Karpas-422 (cell line): ENCODE data around the gene JMJD1C. TPM values are rescaled to one million over a fixed set of nuclear protein-coding genes. Genes with fewer than 3 reads are reported as not detected.
A peak's percentile ranks its signal among the peaks of the same experiment; 100 is the strongest.

Source experiments
- DNase-seq: peaks from one replicate; pipeline ENCODE4 v3.0.0-alpha.2; 2015
- H2AFZ ChIP-seq: fragments of 200-600 bp; sonication (generic); 2 replicates; pipeline ENCODE4 v1.6.1; 2014; ENCODE audit warnings: antibody characterized with exemption, low read length, mixed read lengths
- H3K27ac ChIP-seq: fragments of 200-600 bp; sonication (generic); 2 replicates; pipeline ENCODE4 v1.5.1; 2014; ENCODE audit warnings: mild to moderate bottlenecking, low read length, moderate library complexity
- H3K27me3 ChIP-seq: fragments of 200-600 bp; sonication (generic); 2 replicates; pipeline ENCODE4 v1.6.1; 2014; ENCODE audit warnings: low read length, mixed read lengths
- H3K36me3 ChIP-seq: fragments of 200-600 bp; sonication (generic); 2 replicates; pipeline ENCODE4 v1.6.1; 2014; ENCODE audit warnings: low read length, mixed read lengths; ENCODE audit not compliant: insufficient read depth
- H3K4me1 ChIP-seq: fragments of 200-600 bp; sonication (generic); 2 replicates; pipeline ENCODE4 v1.6.1; 2014; ENCODE audit warnings: mild to moderate bottlenecking, low read length, mixed read lengths
- H3K4me2 ChIP-seq: fragments of 200-600 bp; sonication (generic); 2 replicates; pipeline ENCODE4 v1.6.1; 2014; ENCODE audit warnings: low read length, low read depth, mild to moderate bottlenecking; ENCODE audit not compliant: poor library complexity, severe bottlenecking
- H3K4me3 ChIP-seq: fragments of 200-600 bp; sonication (generic); 2 replicates; pipeline ENCODE4 v1.5.1; 2014; ENCODE audit warnings: mild to moderate bottlenecking, antibody characterized with exemption, low read length, mixed read lengths
- H3K79me2 ChIP-seq: fragments of 200-600 bp; sonication (generic); 2 replicates; pipeline ENCODE4 v1.6.1; 2014; ENCODE audit warnings: mild to moderate bottlenecking, low read length, mixed read lengths
- H3K9ac ChIP-seq: fragments of 200-600 bp; sonication (generic); 2 replicates; pipeline ENCODE4 v1.6.0; 2014; ENCODE audit warnings: low read length
- H3K9me2 ChIP-seq: fragments of 200-600 bp; sonication (generic), shearing (Covaris generic); replicated peaks from 2 replicates; pipeline ENCODE4 v1.6.0; 2014; ENCODE audit warnings: mild to moderate bottlenecking, low read length, moderate library complexity; ENCODE audit not compliant: insufficient read depth
- H3K9me3 ChIP-seq: fragments of 300-700, 200-600 bp; sonication (generic); 2 replicates; pipeline ENCODE4 v1.6.1; 2014; ENCODE audit warnings: low read length, mixed read lengths
- H4K20me1 ChIP-seq: fragments of 200-600 bp; sonication (generic); 2 replicates; pipeline ENCODE4 v1.6.1; 2014; ENCODE audit warnings: mild to moderate bottlenecking, antibody characterized with exemption, low read length, low read depth; ENCODE audit not compliant: insufficient read depth
- total RNA-seq: library from RNA; depleted of rRNA; stranded (reverse); fragments of >200 nt; shearing (Covaris generic); gene quantifications from 2 replicates; pipeline ENCODE4 v1.2.3, GENCODE V29; 2014; ENCODE audit warnings: low replicate concordance

Gene JMJD1C
- total RNA-seq, 1 experiment from 2014 or later: 141 TPM

- H3K27me3 ChIP-seq: no peaks in the 10 kb centered on the region
- H3K36me3 ChIP-seq: peaks cover 45% of the 10 kb centered on the region
- no peaks in the 10 kb centered on the region for H3K9me2 ChIP-seq
- H3K4me2 ChIP-seq: no peak overlapping the region
- H3K9ac ChIP-seq: no peak overlapping the region
- H3K9me3 ChIP-seq: no peaks in the 10 kb centered on the region
- peaks cover 49% of the 10 kb centered on the region for H3K4me1 ChIP-seq
- no peaks in the 10 kb centered on the region for H4K20me1 ChIP-seq
- H3K79me2 ChIP-seq: peaks cover 90% of the 10 kb centered on the region
- no peak overlapping the region for H3K27ac ChIP-seq
- no peak overlapping the region for H2AFZ ChIP-seq
- no peak overlapping the region for H3K4me3 ChIP-seq
- no peak for DNase-seq
These were observed 251.2 kb downstream of the JMJD1C start for GRCh38 chr10:63214571-63214970.

- Histone ChIP-seq H3K36me3 (peaks cover 47% of the 10 kb centered on the region), H3K27ac (no peak overlapping the region), H3K27me3 (no peaks in the 10 kb centered on the region), H3K4me1 (peaks cover 49% of the 10 kb centered on the region), H3K9ac (no peak overlapping the region), H3K4me3 (no peak overlapping the region), H3K9me3 (no peaks in the 10 kb centered on the region), H3K79me2 (peaks cover 88% of the 10 kb centered on the region), H3K4me2 (no peak overlapping the region), H2AFZ (no peak overlapping the region), H4K20me1 (no peaks in the 10 kb centered on the region), H3K9me2 (no peaks in the 10 kb centered on the region)
- DNase-seq: no peak
These were observed 252.3 kb downstream of the JMJD1C start for GRCh38 chr10:63213489-63213888.

GRCh38 chr10:63210611-63211196 is 255.1 kb downstream of the JMJD1C start:
- H3K79me2 ChIP-seq: peaks cover 88% of the 10 kb centered on the region
- no peaks in the 10 kb centered on the region for H3K9me2 ChIP-seq
- H4K20me1 ChIP-seq: no peaks in the 10 kb centered on the region
- H3K27ac ChIP-seq: 0 out of 2 replicates have a peak overlapping the region, but pooled peaks have one; percentile 36
- no peaks in the 10 kb centered on the region for H3K9me3 ChIP-seq
- H3K36me3 ChIP-seq: peaks cover 49% of the 10 kb centered on the region
- peak overlapping the region; percentile 10 for H3K4me2 ChIP-seq
- no peaks in the 10 kb centered on the region for H3K27me3 ChIP-seq
- H3K9ac ChIP-seq: no peak overlapping the region
- H2AFZ ChIP-seq: no peak overlapping the region
- H3K4me3 ChIP-seq: no peak overlapping the region
- H3K4me1 ChIP-seq: peaks cover 57% of the 10 kb centered on the region
- DNase-seq: no peak

- no peak overlapping the region for H3K4me3 ChIP-seq
- no peaks in the 10 kb centered on the region for H3K9me3 ChIP-seq
- no peaks in the 10 kb centered on the region for H3K27me3 ChIP-seq
- H3K4me2 ChIP-seq: peak overlapping the region; percentile 10
- no peak overlapping the region for H2AFZ ChIP-seq
- H3K4me1 ChIP-seq: peaks cover 63% of the 10 kb centered on the region
- H3K9me2 ChIP-seq: no peaks in the 10 kb centered on the region
- peak overlapping the region; percentile 36 for H3K27ac ChIP-seq
- DNase-seq: no peak
- H3K36me3 ChIP-seq: peaks cover 47% of the 10 kb centered on the region
- no peak overlapping the region for H3K9ac ChIP-seq
- peaks cover 89% of the 10 kb centered on the region for H3K79me2 ChIP-seq
- H4K20me1 ChIP-seq: no peaks in the 10 kb centered on the region
These were observed 256.1 kb downstream of the JMJD1C start for GRCh38 chr10:63209705-63210104.

- H3K9me3 ChIP-seq: no peaks in the 10 kb centered on the region
- H3K4me2 ChIP-seq: peak overlapping the region; percentile 10
- H4K20me1 ChIP-seq: no peaks in the 10 kb centered on the region
- H3K4me1 ChIP-seq: peaks cover 70% of the 10 kb centered on the region
- H3K4me3 ChIP-seq: no peak overlapping the region
- H2AFZ ChIP-seq: no peak overlapping the region
- H3K27ac ChIP-seq: peak overlapping the region; percentile 36
- DNase-seq: no peak
- H3K27me3 ChIP-seq: no peaks in the 10 kb centered on the region
- peaks cover 44% of the 10 kb centered on the region for H3K36me3 ChIP-seq
- H3K9me2 ChIP-seq: no peaks in the 10 kb centered on the region
- no peak overlapping the region for H3K9ac ChIP-seq
- H3K79me2 ChIP-seq: peaks cover 89% of the 10 kb centered on the region
These were observed 256.8 kb downstream of the JMJD1C start for GRCh38 chr10:63208986-63209385.

- peaks cover 91% of the 10 kb centered on the region for H3K79me2 ChIP-seq
- peaks cover 85% of the 10 kb centered on the region for H3K4me1 ChIP-seq
- H3K9ac ChIP-seq: peak overlapping the region; percentile 28
- H3K27me3 ChIP-seq: no peaks in the 10 kb centered on the region
- peak overlapping the region; percentile 37; the same call in 1 of the 2 replicates for H3K4me3 ChIP-seq
- peak overlapping the region; percentile 40 for H3K4me2 ChIP-seq
- no peaks in the 10 kb centered on the region for H3K9me3 ChIP-seq
- DNase-seq: peak; percentile 56
- no peaks in the 10 kb centered on the region for H3K9me2 ChIP-seq
- no peaks in the 10 kb centered on the region for H4K20me1 ChIP-seq
- no peak overlapping the region for H2AFZ ChIP-seq
- H3K36me3 ChIP-seq: peaks cover 33% of the 10 kb centered on the region
- peak overlapping the region; percentile 62 for H3K27ac ChIP-seq
These were observed 258.6 kb downstream of the JMJD1C start for GRCh38 chr10:63206997-63207811.

GRCh38 chr10:63206576-63206975 is 259.2 kb downstream of the JMJD1C start:
- Histone ChIP-seq H3K27me3 (no peaks in the 10 kb centered on the region), H4K20me1 (no peaks in the 10 kb centered on the region), H3K4me1 (peaks cover 89% of the 10 kb centered on the region), H3K9ac (peak overlapping the region; percentile 28), H3K9me2 (no peaks in the 10 kb centered on the region), H3K9me3 (no peaks in the 10 kb centered on the region), H3K79me2 (peaks cover 85% of the 10 kb centered on the region), H3K4me3 (peak overlapping the region; percentile 37; the same call in 1 of the 2 replicates), H3K4me2 (peak overlapping the region; percentile 40), H3K36me3 (peaks cover 28% of the 10 kb centered on the region; the same call in 1 of the 2 replicates), H2AFZ (no peak overlapping the region), H3K27ac (peak overlapping the region; percentile 62)
- peak; percentile 44 for DNase-seq

- no peaks in the 10 kb centered on the region for H4K20me1 ChIP-seq
- peak overlapping the region; percentile 37 for H3K4me3 ChIP-seq
- no peaks in the 10 kb centered on the region for H3K9me3 ChIP-seq
- DNase-seq: no peak
- peak overlapping the region; percentile 40 for H3K4me2 ChIP-seq
- H3K9ac ChIP-seq: no peak overlapping the region
- H3K79me2 ChIP-seq: peaks cover 80% of the 10 kb centered on the region
- peak overlapping the region; percentile 62 for H3K27ac ChIP-seq
- H3K9me2 ChIP-seq: no peaks in the 10 kb centered on the region
- H2AFZ ChIP-seq: no peak overlapping the region
- H3K36me3 ChIP-seq: peaks cover 29% of the 10 kb centered on the region; the same call in 1 of the 2 replicates
- peaks cover 93% of the 10 kb centered on the region for H3K4me1 ChIP-seq
- no peaks in the 10 kb centered on the region for H3K27me3 ChIP-seq
These were observed 260.4 kb downstream of the JMJD1C start for GRCh38 chr10:63205421-63205820.
